ENCODE results near the gene HBB.
"Not testable (repeated sequence)": the region's sequence is repeated elsewhere in the genome, so short reads cannot be mapped to it uniquely, and the experiment has no call there.

HBB gene

GRCh38 chr11:5226732-5227310 is at the start of gene HBB:
TSS of gene HBB (minus strand) at chr11:5227071. CDS start at chr11:5227021, 50 bp downstream.
- DNase-seq: peak; percentile 28

- no peak for DNase-seq
These were observed 48.7 kb upstream of the HBB start for GRCh38 chr11:5275369-5276110.

- no peak for DNase-seq
These were observed 47.5 kb upstream of the HBB start for GRCh38 chr11:5274395-5274794.

- no peak for DNase-seq
These were observed 45.6 kb upstream of the HBB start for GRCh38 chr11:5272395-5273017.

- no peak for DNase-seq
These were observed 42.9 kb upstream of the HBB start, which contains the start of gene HBE1 for GRCh38 chr11:5269715-5270147. TSS of gene HBE1 (minus strand) at chr11:5269945. CDS start at chr11:5269890, 55 bp downstream.

- no peak for DNase-seq
These were observed 40.2 kb upstream of the HBB start for GRCh38 chr11:5267033-5267563.

GRCh38 chr11:5266609-5267008 is 39.7 kb upstream of the HBB start:
- no peak for DNase-seq

GRCh38 chr11:5265832-5266231 is 39.0 kb upstream of the HBB start:
- DNase-seq: no peak

GRCh38 chr11:5258543-5259262 is 31.8 kb upstream of the HBB start:
- DNase-seq: no peak

GRCh38 chr11:5257296-5257695 is 30.4 kb upstream of the HBB start:
- DNase-seq: no peak

- DNase-seq: not testable (repeated sequence)
These were observed 28.0 kb upstream of the HBB start, which contains the start of gene HBG2 for GRCh38 chr11:5254646-5255413. TSS of gene HBG2 (minus strand) at chr11:5254781. CDS start at chr11:5254728, 53 bp downstream.

- DNase-seq: not testable (repeated sequence)
These were observed 27.2 kb upstream of the HBB start for GRCh38 chr11:5254023-5254422.

GRCh38 chr11:5253440-5253839 is 26.6 kb upstream of the HBB start:
- not testable (repeated sequence) for DNase-seq

- no peak for DNase-seq
These were observed 26.0 kb upstream of the HBB start for GRCh38 chr11:5252919-5253265.

- DNase-seq: no peak
These were observed 25.5 kb upstream of the HBB start for GRCh38 chr11:5252192-5252918.

- DNase-seq: no peak
These were observed 24.9 kb upstream of the HBB start for GRCh38 chr11:5251746-5252145.

GRCh38 chr11:5250543-5251204 is 23.8 kb upstream of the HBB start:
- no peak for DNase-seq

- DNase-seq: not testable (repeated sequence)
These were observed 23.0 kb upstream of the HBB start, which contains the start of gene HBG1 for GRCh38 chr11:5249807-5250396. TSS of gene HBG1 (minus strand) at chr11:5249857. CDS start at chr11:5249804, 53 bp downstream.

GRCh38 chr11:5248498-5248897 is 21.6 kb upstream of the HBB start:
- DNase-seq: not testable (repeated sequence)

- DNase-seq: no peak
These were observed 20.8 kb upstream of the HBB start for GRCh38 chr11:5247472-5248192.

All from NCI-H1694 treated with DMSO at 0.1 percent for 48 hours (cell line).